Measurements from ENCODE around the gene SLC23A2. TPM values are rescaled to one million over a fixed set of nuclear protein-coding genes. Genes with fewer than 3 reads are reported as not detected.

Gene SLC23A2
- total RNA-seq, 1 experiment from 2014 or later, result 37.3 TPM

DNA sequence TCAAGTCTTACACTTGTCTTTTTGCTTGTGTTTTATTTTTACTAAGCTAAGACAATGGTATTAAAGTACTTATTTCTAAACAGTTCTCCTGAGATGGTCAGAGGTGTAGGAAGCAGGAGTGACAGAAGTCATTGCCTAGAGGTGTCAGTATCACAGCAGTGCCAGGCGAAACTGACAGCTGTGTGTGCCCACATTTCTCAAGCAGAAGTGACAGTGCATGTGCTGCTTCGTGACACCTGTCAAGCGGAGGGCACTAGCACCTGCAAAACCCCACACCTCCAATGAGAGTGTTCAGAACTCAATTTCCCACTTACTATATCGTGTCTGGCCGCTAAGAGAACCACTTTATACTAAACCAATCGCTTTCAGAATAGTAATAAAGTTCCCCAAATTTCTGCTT is 82.8 kb downstream of the SLC23A2 start:
- ChIA-PET CTCF (interaction anchor here (0.5 kb wide), 1 partner anchor 138 kb away, joined by 3 read pairs; no protein-coding TSS in a partner anchor), POLR2A (no interaction called here)
- TF ChIP-seq, protein P1, sequence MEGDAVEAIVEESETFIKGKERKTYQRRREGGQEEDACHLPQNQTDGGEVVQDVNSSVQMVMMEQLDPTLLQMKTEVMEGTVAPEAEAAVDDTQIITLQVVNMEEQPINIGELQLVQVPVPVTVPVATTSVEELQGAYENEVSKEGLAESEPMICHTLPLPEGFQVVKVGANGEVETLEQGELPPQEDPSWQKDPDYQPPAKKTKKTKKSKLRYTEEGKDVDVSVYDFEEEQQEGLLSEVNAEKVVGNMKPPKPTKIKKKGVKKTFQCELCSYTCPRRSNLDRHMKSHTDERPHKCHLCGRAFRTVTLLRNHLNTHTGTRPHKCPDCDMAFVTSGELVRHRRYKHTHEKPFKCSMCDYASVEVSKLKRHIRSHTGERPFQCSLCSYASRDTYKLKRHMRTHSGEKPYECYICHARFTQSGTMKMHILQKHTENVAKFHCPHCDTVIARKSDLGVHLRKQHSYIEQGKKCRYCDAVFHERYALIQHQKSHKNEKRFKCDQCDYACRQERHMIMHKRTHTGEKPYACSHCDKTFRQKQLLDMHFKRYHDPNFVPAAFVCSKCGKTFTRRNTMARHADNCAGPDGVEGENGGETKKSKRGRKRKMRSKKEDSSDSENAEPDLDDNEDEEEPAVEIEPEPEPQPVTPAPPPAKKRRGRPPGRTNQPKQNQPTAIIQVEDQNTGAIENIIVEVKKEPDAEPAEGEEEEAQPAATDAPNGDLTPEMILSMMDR (IDR thresholded peaks at IDR 0.05; ENCODE audit: insufficient read depth in 1 of 2, low read depth in 1 of 2, low read length in 1 of 2, severe bottlenecking in 1 of 2, unreplicated experiment in 1 of 2), result no peak
- no peak overlapping the region for H3K27ac Mint-ChIP-seq (ENCODE audit: unreplicated experiment)
- no peaks in the 10 kb centered on the region for H3K9me3 ChIP-seq
- peaks cover 7% of the 10 kb centered on the region for H3K4me1 Mint-ChIP-seq (ENCODE audit: low read depth, unreplicated experiment)
- no peaks in the 10 kb centered on the region for H3K36me3 ChIP-seq (ENCODE audit: control insufficient read depth, insufficient read depth, low read length)
- no peak for DNase-seq
- no peak overlapping the region for H3K4me3 Mint-ChIP-seq (ENCODE audit: unreplicated experiment)
- intact Hi-C loops (cut with micrococcal nuclease; ENCODE audit: unreplicated experiment), result no loop called here
- H3K4me1 ChIP-seq, result no peaks in the 10 kb centered on the region
- H3K4me3 ChIP-seq (ENCODE audit: low read depth, low read length), result no peak overlapping the region
- no peaks in the 10 kb centered on the region for H3K9me3 Mint-ChIP-seq (ENCODE audit: unreplicated experiment)
- no TSS peak for BruUV-seq (replicated peaks)
- no peaks in the 10 kb centered on the region for H3K27me3 Mint-ChIP-seq (ENCODE audit: insufficient read depth, unreplicated experiment)
- no peaks in the 10 kb centered on the region for H3K27me3 ChIP-seq (replicated peaks; ENCODE audit: control insufficient read depth, insufficient read depth, low read length)
- H3K36me3 Mint-ChIP-seq (ENCODE audit: insufficient read depth, unreplicated experiment), result no peaks in the 10 kb centered on the region

DNA sequence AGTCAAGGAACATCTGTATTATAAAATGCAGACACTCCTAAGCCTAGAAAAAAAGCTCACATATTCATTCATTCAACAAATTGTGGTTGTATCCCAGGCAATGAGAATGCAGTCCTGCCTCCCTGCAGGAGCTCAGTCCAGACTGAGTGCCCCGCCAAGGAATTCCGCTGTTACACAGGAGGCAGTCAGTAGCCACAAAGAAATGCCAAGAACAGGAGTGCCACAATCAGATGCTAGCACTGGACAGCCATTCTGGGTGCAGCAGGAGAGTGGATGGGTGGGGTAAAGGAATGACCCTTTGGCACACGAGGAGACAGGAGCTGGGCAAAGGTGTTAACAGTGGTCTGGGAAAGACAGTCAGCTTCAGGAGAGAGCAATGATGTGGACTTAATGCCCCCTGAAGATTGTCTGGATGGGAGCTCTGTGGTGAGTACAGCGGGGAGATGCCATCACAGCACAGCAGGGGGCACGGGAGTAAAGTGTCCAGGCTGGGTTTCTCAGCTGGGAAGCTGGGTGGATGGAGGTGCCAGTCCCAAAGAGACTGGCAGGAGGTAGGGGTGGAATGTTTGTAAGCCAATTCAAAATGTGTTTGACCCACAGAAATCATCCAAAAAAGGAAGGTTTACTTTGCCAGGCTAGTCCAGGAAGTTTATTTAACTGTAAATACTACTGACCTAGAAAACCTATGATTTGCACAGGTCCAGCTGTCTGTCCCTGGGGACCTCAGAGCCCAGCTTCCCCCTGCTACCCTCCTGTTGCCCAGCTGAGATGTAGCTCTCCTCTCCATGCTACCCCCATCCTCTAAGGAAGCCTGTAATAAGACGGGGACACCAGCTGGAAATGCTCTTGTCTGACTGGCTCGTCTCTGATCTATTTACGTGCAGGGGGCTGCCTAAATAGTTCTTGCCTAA is 84.1 kb downstream of the SLC23A2 start:
- H3K27me3 ChIP-seq (replicated peaks; ENCODE audit: control insufficient read depth, insufficient read depth, low read length), result no peaks in the 10 kb centered on the region
- Mint-ChIP-seq H3K4me1 (ENCODE audit: low read depth, unreplicated experiment) (peaks cover 7% of the 10 kb centered on the region), H3K27ac (ENCODE audit: unreplicated experiment) (no peak overlapping the region), H3K36me3 (ENCODE audit: insufficient read depth, unreplicated experiment) (no peaks in the 10 kb centered on the region), H3K27me3 (ENCODE audit: insufficient read depth, unreplicated experiment) (no peaks in the 10 kb centered on the region), H3K9me3 (ENCODE audit: unreplicated experiment) (no peaks in the 10 kb centered on the region), H3K4me3 (ENCODE audit: unreplicated experiment) (no peak overlapping the region)
- DNase-seq, result no peak
- no peak overlapping the region for H3K4me3 ChIP-seq (ENCODE audit: low read depth, low read length)
- no peaks in the 10 kb centered on the region for H3K4me1 ChIP-seq
- no peaks in the 10 kb centered on the region for H3K36me3 ChIP-seq (ENCODE audit: control insufficient read depth, insufficient read depth, low read length)
- intact Hi-C loops (cut with micrococcal nuclease; ENCODE audit: unreplicated experiment), result no loop called here
- BruUV-seq (replicated peaks), result no TSS peak
- H3K9me3 ChIP-seq, result no peaks in the 10 kb centered on the region
- ChIA-PET POLR2A (no interaction called here), CTCF (interaction anchor here (1.2 kb wide), 2 partner anchors 39 to 184 kb away, joined by 4 read pairs; no protein-coding TSS in a partner anchor)
- TF ChIP-seq, protein P1 (IDR thresholded peaks at IDR 0.05; ENCODE audit: insufficient read depth in 1 of 2, low read depth in 1 of 2, low read length in 1 of 2, severe bottlenecking in 1 of 2, unreplicated experiment in 1 of 2), result no peak

GRCh38 chr20:4913147-4913546 is 88.2 kb downstream of the SLC23A2 start:
- intact Hi-C loops (cut with micrococcal nuclease; ENCODE audit: unreplicated experiment), result no loop called here
- Histone ChIP-seq H3K4me1 (no peaks in the 10 kb centered on the region), H3K36me3 (ENCODE audit: control insufficient read depth, insufficient read depth, low read length) (no peaks in the 10 kb centered on the region), H3K4me3 (ENCODE audit: low read depth, low read length) (no peak overlapping the region), H3K9me3 (no peaks in the 10 kb centered on the region), H3K27me3 (replicated peaks; ENCODE audit: control insufficient read depth, insufficient read depth, low read length) (no peaks in the 10 kb centered on the region)
- H3K4me3 Mint-ChIP-seq (ENCODE audit: unreplicated experiment), result no peak overlapping the region
- H3K27me3 Mint-ChIP-seq (ENCODE audit: insufficient read depth, unreplicated experiment), result no peaks in the 10 kb centered on the region
- BruUV-seq (replicated peaks), result no TSS peak
- no peaks in the 10 kb centered on the region for H3K36me3 Mint-ChIP-seq (ENCODE audit: insufficient read depth, unreplicated experiment)
- TF ChIP-seq, protein P1 (IDR thresholded peaks at IDR 0.05; ENCODE audit: insufficient read depth in 1 of 2, low read depth in 1 of 2, low read length in 1 of 2, severe bottlenecking in 1 of 2, unreplicated experiment in 1 of 2), result no peak
- peaks cover 7% of the 10 kb centered on the region for H3K4me1 Mint-ChIP-seq (ENCODE audit: low read depth, unreplicated experiment)
- no peak for DNase-seq
- H3K27ac Mint-ChIP-seq (ENCODE audit: unreplicated experiment), result no peak overlapping the region
- CTCF ChIA-PET, result no interaction called here
- H3K9me3 Mint-ChIP-seq (ENCODE audit: unreplicated experiment), result peaks cover 1% of the 10 kb centered on the region
- POLR2A ChIA-PET, result no interaction called here
